HG02852 (cell line): ENCODE measurements around the gene CSNK1D.

Source experiments
- ATAC-seq: cut with Tn5 transposase; IDR thresholded peaks from one replicate; pipeline ENCODE4 v1.9.1; 2021; ENCODE audit warnings: mild to moderate bottlenecking, moderate library complexity; ENCODE audit not compliant: unreplicated experiment

Gene CSNK1D

GRCh38 chr17:82311971-82312370, 38.5 kb upstream of the CSNK1D start:
- no peak for ATAC-seq

GRCh38 chr17:82310877-82311276, 37.4 kb upstream of the CSNK1D start:
- no peak for ATAC-seq

- no peak for ATAC-seq
Measured at GRCh38 chr17:82309656-82310570, 36.4 kb upstream of the CSNK1D start.

- ATAC-seq, result no peak
Measured at GRCh38 chr17:82305727-82306300, 32.3 kb upstream of the CSNK1D start.

- no peak for ATAC-seq
Measured at GRCh38 chr17:82304826-82305726, 31.6 kb upstream of the CSNK1D start.

- ATAC-seq, result no peak
Measured at GRCh38 chr17:82303944-82304808, 30.7 kb upstream of the CSNK1D start.

- ATAC-seq, result no peak
Measured at GRCh38 chr17:82302991-82303943, 29.8 kb upstream of the CSNK1D start.

- no peak for ATAC-seq
Measured at GRCh38 chr17:82302568-82302963, 29.1 kb upstream of the CSNK1D start.

GRCh38 chr17:82301916-82302567, 28.5 kb upstream of the CSNK1D start:
- no peak for ATAC-seq

- no peak for ATAC-seq
Measured at GRCh38 chr17:82301300-82301915, 27.9 kb upstream of the CSNK1D start.

- ATAC-seq, result no peak
Measured at GRCh38 chr17:82300707-82301270, 27.3 kb upstream of the CSNK1D start.

GRCh38 chr17:82300228-82300627, 26.7 kb upstream of the CSNK1D start:
- no peak for ATAC-seq

GRCh38 chr17:82299452-82299851, 26.0 kb upstream of the CSNK1D start:
- ATAC-seq, result no peak

GRCh38 chr17:82298538-82299421, 25.3 kb upstream of the CSNK1D start:
- no peak for ATAC-seq

GRCh38 chr17:82297714-82298537, 24.4 kb upstream of the CSNK1D start:
- ATAC-seq, result peak; percentile 44

GRCh38 chr17:82297280-82297713, 23.8 kb upstream of the CSNK1D start:
- ATAC-seq, result no peak
